Measurements from ENCODE around the gene ADAP1. TPM values are rescaled to one million over a fixed set of nuclear protein-coding genes. Genes with fewer than 3 reads are reported as not detected.

Gene ADAP1
- polyA plus RNA-seq, 1 donor (not counting 4 experiments of a cell fraction or from before 2014, with no cell fraction given), result 4.3 TPM

DNA sequence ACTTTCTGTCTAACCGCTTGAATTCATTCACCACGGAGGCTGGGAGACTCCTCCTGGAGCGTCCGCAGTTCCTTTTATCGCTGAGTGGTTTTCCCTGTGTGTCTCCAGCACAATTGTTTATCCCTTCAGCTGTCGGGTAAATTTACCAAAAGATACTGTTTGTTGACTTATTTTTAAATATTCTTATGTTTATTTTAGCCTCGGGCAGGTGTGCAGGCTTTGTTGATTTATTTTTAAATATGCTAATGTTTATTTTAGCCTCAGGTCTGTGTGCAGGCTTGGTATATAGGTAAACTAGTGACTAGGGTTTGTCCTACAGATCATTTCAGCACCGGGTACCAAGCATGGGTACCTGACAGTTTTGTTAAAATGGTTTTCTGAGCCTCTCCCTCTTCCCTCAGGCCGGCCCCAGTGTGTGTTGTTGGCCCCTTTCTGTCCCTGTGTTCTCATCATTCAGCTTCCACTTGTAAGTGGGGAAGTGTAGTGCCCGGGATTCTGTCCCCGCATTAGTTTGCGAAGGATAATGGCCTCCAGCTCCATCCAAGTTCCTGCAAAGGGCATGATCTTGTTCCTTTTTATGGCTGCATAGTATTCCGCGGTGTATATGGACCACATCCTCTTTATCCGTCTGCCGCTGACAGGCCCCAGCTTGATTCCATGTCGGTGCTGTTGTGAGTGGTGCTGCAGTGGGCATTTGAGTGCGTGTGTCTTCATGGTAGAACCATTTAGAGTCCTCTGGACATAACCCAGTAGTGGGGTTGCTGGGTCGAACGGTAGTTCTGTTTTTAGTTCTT lies 72.8 kb downstream of the ADAP1 start:
- dilution Hi-C loops (cut with MboI; ENCODE audit: extremely low pct_ligation_motif_present, low sequenced_read_pairs), result no loop called here
- H3K27me3 ChIP-seq (ENCODE audit: control insufficient read depth, extremely low read depth, insufficient read depth, low read length), result no peaks in the 10 kb centered on the region
- peaks cover 11% of the 10 kb centered on the region for H4K20me1 ChIP-seq (ENCODE audit: control insufficient read depth, extremely low read depth, insufficient read depth, low read length)
- no peak for FAIRE-seq
- H2AFZ ChIP-seq (ENCODE audit: control insufficient read depth, low read length), result no peak overlapping the region
- no peak overlapping the region for H3K27ac ChIP-seq (ENCODE audit: control insufficient read depth, insufficient read depth, low read length)
- H3K4me3 ChIP-seq (ENCODE audit: control insufficient read depth in 2 of 3, extremely low read depth in 1 of 3, insufficient read depth in 2 of 3, low read depth in 1 of 3, low read length in 3 of 3), result no peak overlapping the region
- DNase-seq (ENCODE audit: low read depth, low spot score), result no peak
- peaks cover 11% of the 10 kb centered on the region for H3K4me1 ChIP-seq (ENCODE audit: control insufficient read depth, extremely low read depth, insufficient read depth, low read length)
- no peak overlapping the region for H3K9ac ChIP-seq (ENCODE audit: control insufficient read depth, extremely low read depth, insufficient read depth, low read length)
- no peak overlapping the region for H3K4me2 ChIP-seq (ENCODE audit: control insufficient read depth, extremely low read depth, insufficient read depth, low read depth, low read length)
- no peak for TF ChIP-seq EZH2 (IDR thresholded peaks at IDR 0.05; ENCODE audit: low read length)
- TF ChIP-seq, protein P1, sequence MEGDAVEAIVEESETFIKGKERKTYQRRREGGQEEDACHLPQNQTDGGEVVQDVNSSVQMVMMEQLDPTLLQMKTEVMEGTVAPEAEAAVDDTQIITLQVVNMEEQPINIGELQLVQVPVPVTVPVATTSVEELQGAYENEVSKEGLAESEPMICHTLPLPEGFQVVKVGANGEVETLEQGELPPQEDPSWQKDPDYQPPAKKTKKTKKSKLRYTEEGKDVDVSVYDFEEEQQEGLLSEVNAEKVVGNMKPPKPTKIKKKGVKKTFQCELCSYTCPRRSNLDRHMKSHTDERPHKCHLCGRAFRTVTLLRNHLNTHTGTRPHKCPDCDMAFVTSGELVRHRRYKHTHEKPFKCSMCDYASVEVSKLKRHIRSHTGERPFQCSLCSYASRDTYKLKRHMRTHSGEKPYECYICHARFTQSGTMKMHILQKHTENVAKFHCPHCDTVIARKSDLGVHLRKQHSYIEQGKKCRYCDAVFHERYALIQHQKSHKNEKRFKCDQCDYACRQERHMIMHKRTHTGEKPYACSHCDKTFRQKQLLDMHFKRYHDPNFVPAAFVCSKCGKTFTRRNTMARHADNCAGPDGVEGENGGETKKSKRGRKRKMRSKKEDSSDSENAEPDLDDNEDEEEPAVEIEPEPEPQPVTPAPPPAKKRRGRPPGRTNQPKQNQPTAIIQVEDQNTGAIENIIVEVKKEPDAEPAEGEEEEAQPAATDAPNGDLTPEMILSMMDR (optimal IDR thresholded peaks at IDR 0.05 in 1 of 3, IDR thresholded peaks at IDR 0.05 in 1 of 3, conservative IDR thresholded peaks at IDR 0.05 in 1 of 3; ENCODE audit: extremely low read depth in 1 of 3, insufficient read depth in 2 of 3, low read length in 3 of 3), result no peak
- H3K36me3 ChIP-seq (ENCODE audit: control insufficient read depth in 2 of 2, extremely low read depth in 1 of 2, insufficient read depth in 2 of 2, low read length in 2 of 2), result peaks cover 10 to 23% of the 10 kb centered on the region in 2 experiments
- H3K9me1 ChIP-seq (ENCODE audit: control insufficient read depth, extremely low read depth, insufficient read depth, low read length), result no peaks in the 10 kb centered on the region
- no peaks in the 10 kb centered on the region for H3K9me3 ChIP-seq (ENCODE audit: control insufficient read depth, low read depth, low read length)
- peaks cover 94% of the 10 kb centered on the region for H3K79me2 ChIP-seq (ENCODE audit: control insufficient read depth, insufficient read depth, low read length)

DNA sequence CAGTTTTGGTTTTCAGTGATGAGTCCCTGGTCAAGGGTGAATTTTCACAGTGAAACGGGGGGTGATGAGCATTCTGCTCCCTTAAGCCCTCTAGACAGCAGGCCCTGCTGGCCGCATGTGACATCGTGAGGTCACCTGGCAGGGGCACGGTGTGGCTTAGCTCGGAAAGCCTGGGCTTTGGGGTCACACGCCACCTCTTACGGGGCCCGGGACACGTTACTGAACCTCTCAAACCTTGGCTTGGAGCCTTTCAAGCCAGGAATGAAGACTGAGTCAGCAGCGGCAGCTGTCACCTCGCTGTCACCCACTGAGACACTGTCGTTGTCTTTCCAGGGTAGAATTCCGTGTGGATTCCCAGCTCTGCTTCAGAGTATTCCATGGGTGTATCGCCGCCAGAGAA lies 74.0 kb downstream of the ADAP1 start:
- H3K36me3 ChIP-seq (ENCODE audit: control insufficient read depth in 2 of 2, extremely low read depth in 1 of 2, insufficient read depth in 2 of 2, low read length in 2 of 2), result peaks cover 6 to 17% of the 10 kb centered on the region in 2 experiments
- no peaks in the 10 kb centered on the region for H3K9me3 ChIP-seq (ENCODE audit: control insufficient read depth, low read depth, low read length)
- no peak for DNase-seq (ENCODE audit: low read depth, low spot score)
- H3K9me1 ChIP-seq (ENCODE audit: control insufficient read depth, extremely low read depth, insufficient read depth, low read length), result no peaks in the 10 kb centered on the region
- no peak overlapping the region for H3K4me3 ChIP-seq (ENCODE audit: control insufficient read depth in 2 of 3, extremely low read depth in 1 of 3, insufficient read depth in 2 of 3, low read depth in 1 of 3, low read length in 3 of 3)
- dilution Hi-C loops (cut with MboI; ENCODE audit: extremely low pct_ligation_motif_present, low sequenced_read_pairs), result no loop called here
- H3K4me1 ChIP-seq (ENCODE audit: control insufficient read depth, extremely low read depth, insufficient read depth, low read length), result peaks cover 11% of the 10 kb centered on the region
- no peaks in the 10 kb centered on the region for H3K27me3 ChIP-seq (ENCODE audit: control insufficient read depth, extremely low read depth, insufficient read depth, low read length)
- no peak overlapping the region for H3K9ac ChIP-seq (ENCODE audit: control insufficient read depth, extremely low read depth, insufficient read depth, low read length)
- no peak overlapping the region for H3K27ac ChIP-seq (ENCODE audit: control insufficient read depth, insufficient read depth, low read length)
- TF ChIP-seq, protein P1 (optimal IDR thresholded peaks at IDR 0.05 in 1 of 3, IDR thresholded peaks at IDR 0.05 in 1 of 3, conservative IDR thresholded peaks at IDR 0.05 in 1 of 3; ENCODE audit: extremely low read depth in 1 of 3, insufficient read depth in 2 of 3, low read length in 3 of 3), result no peak
- no peak for TF ChIP-seq EZH2 (IDR thresholded peaks at IDR 0.05; ENCODE audit: low read length)
- no peak overlapping the region for H2AFZ ChIP-seq (ENCODE audit: control insufficient read depth, low read length)
- no peak for FAIRE-seq
- H3K4me2 ChIP-seq (ENCODE audit: control insufficient read depth, extremely low read depth, insufficient read depth, low read depth, low read length), result no peak overlapping the region
- peaks cover 82% of the 10 kb centered on the region for H3K79me2 ChIP-seq (ENCODE audit: control insufficient read depth, insufficient read depth, low read length)
- H4K20me1 ChIP-seq (ENCODE audit: control insufficient read depth, extremely low read depth, insufficient read depth, low read length), result peaks cover 11% of the 10 kb centered on the region

Data from keratinocyte (primary cell).